Neural progenitor cell (in vitro differentiated cells): ENCODE data around the gene MBLAC1.

Experiments
- CTCF ChIP-seq: fragments of 200-600 bp; sonication (generic); IDR thresholded peaks from 2 replicates; pipeline ENCODE4 v1.5.1; 2017; ENCODE audit warnings: antibody characterized with exemption, mild to moderate bottlenecking
- EZH2phosphoT487 ChIP-seq: fragments of 200-600 bp; sonication (generic); IDR thresholded peaks from 2 replicates; pipeline ENCODE4 v1.6.1; 2017; ENCODE audit warnings: antibody characterized with exemption

- TF ChIP-seq CTCF (no peak), EZH2phosphoT487 (no peak)
Observed at GRCh38 chr7:100167912-100168323, 41.2 kb downstream of the MBLAC1 start.
